Osteoblast (primary cell): ENCODE results near the gene PRDX4. TPM values are rescaled to one million over a fixed set of nuclear protein-coding genes. Genes with fewer than 3 reads are reported as not detected.

Experiments used
- DNase-seq: peaks from one replicate; pipeline ENCODE4 v3.0.0; 2011; ENCODE audit warnings: low spot score, mixed read lengths; ENCODE audit not compliant: insufficient read length; ENCODE audit errors: missing footprints
- H2AFZ ChIP-seq: 2 replicates; pipeline ENCODE4 v1.6.0; 2011; ENCODE audit warnings: mild to moderate bottlenecking, low read length
- H3K27ac ChIP-seq: 2 replicates; pipeline ENCODE4 v1.5.1; 2011; ENCODE audit warnings: mild to moderate bottlenecking, low read depth, low read length, moderate library complexity
- H3K27me3 ChIP-seq: 2 replicates; pipeline ENCODE4 v1.6.0; 2012; ENCODE audit warnings: mild to moderate bottlenecking, control low read depth, inconsistent platforms, low read length, moderate library complexity; ENCODE audit not compliant: insufficient read depth
- H3K36me3 ChIP-seq: 2 replicates; pipeline ENCODE4 v1.5.1; 2011; ENCODE audit warnings: mild to moderate bottlenecking, low read length, control low read depth, moderate library complexity; ENCODE audit not compliant: insufficient read depth
- H3K4me1 ChIP-seq: 2 replicates; pipeline ENCODE4 v1.5.1; 2011; ENCODE audit warnings: mild to moderate bottlenecking, low read length, control low read depth, moderate library complexity; ENCODE audit not compliant: insufficient read depth
- H3K4me2 ChIP-seq: 2 replicates; pipeline ENCODE4 v1.6.0; 2011; ENCODE audit warnings: mild to moderate bottlenecking, low read length; ENCODE audit not compliant: insufficient read depth
- H3K4me3 ChIP-seq: fragments of 200-600 bp; sonication (generic); 3 replicates; pipeline ENCODE4 v1.5.1; 2012; ENCODE audit warnings: mild to moderate bottlenecking, low read length, inconsistent platforms; ENCODE audit not compliant: insufficient read depth
- H3K79me2 ChIP-seq: 2 replicates; pipeline ENCODE4 v1.6.0; 2012; ENCODE audit warnings: mild to moderate bottlenecking, low read length, control low read depth, inconsistent platforms; ENCODE audit not compliant: insufficient read depth
- H3K9me3 ChIP-seq: 2 replicates; pipeline ENCODE4 v1.5.1; 2011; ENCODE audit warnings: low read depth, low read length, control low read depth
- H4K20me1 ChIP-seq: 2 replicates; pipeline ENCODE4 v1.6.0; 2012; ENCODE audit warnings: mild to moderate bottlenecking, low read length, control low read depth; ENCODE audit not compliant: insufficient read depth
- total RNA-seq: library from RNA; depleted of rRNA; stranded (reverse); fragments of >200 nt; gene quantifications from 2 replicates; pipeline ENCODE4 v1.2.3, GENCODE V29; 2012
- TF ChIP-seq, protein P1 (sequence below): IDR thresholded peaks from 2 replicates; pipeline ENCODE4 v1.5.1; 2011; ENCODE audit warnings: mild to moderate bottlenecking, low read depth, low read length, moderate library complexity; ENCODE audit errors: extremely low read depth

The PRDX4 gene
- total RNA-seq, 1 donor, result 284 TPM

DNA sequence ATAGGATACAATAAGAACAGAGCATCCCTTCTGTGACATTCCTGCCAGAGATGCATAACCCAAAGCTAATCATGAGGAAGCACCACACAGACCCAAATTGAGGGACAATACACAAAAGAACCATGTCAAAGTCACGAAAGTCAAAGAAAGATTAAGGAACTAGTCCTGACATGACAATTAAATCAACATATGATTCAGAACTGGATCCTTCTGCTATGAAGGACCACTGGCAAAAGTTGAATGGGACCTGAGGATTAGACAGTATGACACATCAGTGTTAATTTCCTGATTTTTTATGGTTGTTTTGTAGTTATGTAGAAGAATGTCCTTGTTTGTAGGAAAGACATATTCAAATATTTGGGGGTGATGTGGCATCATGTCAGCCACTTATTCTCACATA lies 61.9 kb downstream of the PRDX4 start:
- Histone ChIP-seq H4K20me1 (no peaks in the 10 kb centered on the region), H3K4me2 (no peak overlapping the region), H3K27me3 (no peaks in the 10 kb centered on the region), H3K79me2 (peaks cover 15% of the 10 kb centered on the region), H3K4me1 (no peaks in the 10 kb centered on the region), H3K9me3 (no peaks in the 10 kb centered on the region), H3K27ac (no peak overlapping the region), H3K36me3 (peaks cover 13% of the 10 kb centered on the region), H3K4me3 (no peak overlapping the region), H2AFZ (no peak overlapping the region)
- TF ChIP-seq, protein P1, sequence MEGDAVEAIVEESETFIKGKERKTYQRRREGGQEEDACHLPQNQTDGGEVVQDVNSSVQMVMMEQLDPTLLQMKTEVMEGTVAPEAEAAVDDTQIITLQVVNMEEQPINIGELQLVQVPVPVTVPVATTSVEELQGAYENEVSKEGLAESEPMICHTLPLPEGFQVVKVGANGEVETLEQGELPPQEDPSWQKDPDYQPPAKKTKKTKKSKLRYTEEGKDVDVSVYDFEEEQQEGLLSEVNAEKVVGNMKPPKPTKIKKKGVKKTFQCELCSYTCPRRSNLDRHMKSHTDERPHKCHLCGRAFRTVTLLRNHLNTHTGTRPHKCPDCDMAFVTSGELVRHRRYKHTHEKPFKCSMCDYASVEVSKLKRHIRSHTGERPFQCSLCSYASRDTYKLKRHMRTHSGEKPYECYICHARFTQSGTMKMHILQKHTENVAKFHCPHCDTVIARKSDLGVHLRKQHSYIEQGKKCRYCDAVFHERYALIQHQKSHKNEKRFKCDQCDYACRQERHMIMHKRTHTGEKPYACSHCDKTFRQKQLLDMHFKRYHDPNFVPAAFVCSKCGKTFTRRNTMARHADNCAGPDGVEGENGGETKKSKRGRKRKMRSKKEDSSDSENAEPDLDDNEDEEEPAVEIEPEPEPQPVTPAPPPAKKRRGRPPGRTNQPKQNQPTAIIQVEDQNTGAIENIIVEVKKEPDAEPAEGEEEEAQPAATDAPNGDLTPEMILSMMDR, result no peak
- DNase-seq, result no peak

DNA sequence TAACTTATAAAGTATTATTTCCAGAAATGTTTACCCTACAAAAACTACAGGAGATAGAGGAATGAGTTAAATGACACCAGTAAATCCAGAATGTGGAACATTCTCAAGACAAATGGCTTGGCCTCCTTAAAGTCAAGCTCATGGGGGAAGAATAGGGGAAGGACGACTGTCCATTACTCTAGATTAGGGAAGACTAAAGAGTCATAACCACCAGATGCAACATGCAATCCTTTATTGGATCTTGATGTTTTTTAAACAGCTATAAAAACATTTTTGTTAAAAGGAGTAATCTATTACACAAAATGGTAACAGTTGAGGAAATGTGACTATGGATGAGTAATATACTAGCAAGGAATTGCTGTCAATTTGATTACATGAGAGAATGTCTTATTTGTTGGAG lies 64.7 kb downstream of the PRDX4 start:
- Histone ChIP-seq H4K20me1 (no peaks in the 10 kb centered on the region), H3K27me3 (no peaks in the 10 kb centered on the region), H3K79me2 (peaks cover 37% of the 10 kb centered on the region), H3K36me3 (peaks cover 13% of the 10 kb centered on the region), H3K27ac (no peak overlapping the region), H3K4me1 (no peaks in the 10 kb centered on the region), H3K4me3 (no peak overlapping the region), H3K9me3 (no peaks in the 10 kb centered on the region), H3K4me2 (no peak overlapping the region), H2AFZ (no peak overlapping the region)
- TF ChIP-seq, protein P1, result no peak
- no peak for DNase-seq

DNA sequence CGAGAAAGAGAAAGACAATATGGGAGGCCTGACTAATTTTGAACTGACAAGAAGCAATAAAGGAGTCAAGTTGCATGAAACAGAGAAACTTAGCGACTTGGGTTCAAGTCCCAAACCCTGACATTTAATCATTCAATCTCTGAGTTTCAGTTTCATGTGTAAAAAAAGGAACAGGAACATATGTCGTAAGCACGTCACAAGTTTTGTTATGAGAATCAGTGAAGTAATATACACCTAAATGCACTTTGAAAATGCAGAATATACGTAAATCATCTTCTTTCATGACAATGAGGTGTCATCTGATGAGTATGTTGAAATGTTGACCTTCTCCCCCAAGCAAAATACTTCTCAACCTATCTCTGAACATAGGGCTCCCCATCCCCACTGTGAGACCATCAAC lies 65.4 kb downstream of the PRDX4 start:
- Histone ChIP-seq H2AFZ (no peak overlapping the region), H3K27me3 (no peaks in the 10 kb centered on the region), H3K79me2 (peaks cover 44% of the 10 kb centered on the region), H3K4me2 (no peak overlapping the region), H3K36me3 (peaks cover 9% of the 10 kb centered on the region), H3K4me1 (no peaks in the 10 kb centered on the region), H3K27ac (no peak overlapping the region), H3K4me3 (no peak overlapping the region), H4K20me1 (peaks cover 3% of the 10 kb centered on the region), H3K9me3 (no peaks in the 10 kb centered on the region)
- TF ChIP-seq, protein P1, result no peak
- DNase-seq, result no peak

Other genes with a start within 250 kb of the PRDX4 start
- gene ACOT9, start 75.8 kb downstream of the PRDX4 start, total RNA-seq, result 53.6 and 71.6 TPM in 2 replicates
- 81.9 and 96.6 TPM in 2 replicates for gene SAT1, start 115.7 kb downstream of the PRDX4 start, total RNA-seq
- gene APOO, start 240.4 kb downstream of the PRDX4 start, total RNA-seq, result 5.6 and 7.2 TPM in 2 replicates
- gene CXorf58, start 240.5 kb downstream of the PRDX4 start, total RNA-seq, result not detected in 2 replicates